Measurements from ENCODE around the gene CACNB4.

GRCh38 chr2:151933266-151933804 is 165.5 kb downstream of the CACNB4 start:
- TF ChIP-seq, protein P1, sequence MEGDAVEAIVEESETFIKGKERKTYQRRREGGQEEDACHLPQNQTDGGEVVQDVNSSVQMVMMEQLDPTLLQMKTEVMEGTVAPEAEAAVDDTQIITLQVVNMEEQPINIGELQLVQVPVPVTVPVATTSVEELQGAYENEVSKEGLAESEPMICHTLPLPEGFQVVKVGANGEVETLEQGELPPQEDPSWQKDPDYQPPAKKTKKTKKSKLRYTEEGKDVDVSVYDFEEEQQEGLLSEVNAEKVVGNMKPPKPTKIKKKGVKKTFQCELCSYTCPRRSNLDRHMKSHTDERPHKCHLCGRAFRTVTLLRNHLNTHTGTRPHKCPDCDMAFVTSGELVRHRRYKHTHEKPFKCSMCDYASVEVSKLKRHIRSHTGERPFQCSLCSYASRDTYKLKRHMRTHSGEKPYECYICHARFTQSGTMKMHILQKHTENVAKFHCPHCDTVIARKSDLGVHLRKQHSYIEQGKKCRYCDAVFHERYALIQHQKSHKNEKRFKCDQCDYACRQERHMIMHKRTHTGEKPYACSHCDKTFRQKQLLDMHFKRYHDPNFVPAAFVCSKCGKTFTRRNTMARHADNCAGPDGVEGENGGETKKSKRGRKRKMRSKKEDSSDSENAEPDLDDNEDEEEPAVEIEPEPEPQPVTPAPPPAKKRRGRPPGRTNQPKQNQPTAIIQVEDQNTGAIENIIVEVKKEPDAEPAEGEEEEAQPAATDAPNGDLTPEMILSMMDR (IDR thresholded peaks at IDR 0.05) = no peak
- TF ChIP-seq POLR2A (IDR thresholded peaks at IDR 0.05) = no peak
- TF ChIP-seq POLR2AphosphoS5 (IDR thresholded peaks at IDR 0.05) = no peak
- TF ChIP-seq EP300 (IDR thresholded peaks at IDR 0.05) = no peak
